GM12878 (cell line): ENCODE results near the gene SYK. TPM values are rescaled to one million over a fixed set of nuclear protein-coding genes. Genes with fewer than 3 reads are reported as not detected.

Experiments
- ATAC-seq: fragments of 200-7000 bp; cut with Tn5 transposase; 3 replicates; pipeline ENCODE4 v1.9.1; 2020; ENCODE audit warnings: mild to moderate bottlenecking, moderate library complexity
- BruUV-seq: library from RNA; stranded (reverse); fragments of 400-500 nt; replicated peaks from 2 replicates; lab custom pipeline; 2021; lab: Mats Ljungman, UMichigan
- CTCF ChIA-PET: fragments of 300-600 bp; sonication (Branson Sonifier 250); formaldehyde crosslinking; extraction: SDS; loops from one replicate; lab custom pipeline; 2021; ENCODE audit warnings: inconsistent platforms; lab: Yijun Ruan, JAX
- POLR2A ChIA-PET: fragments of 350-600 bp; formaldehyde crosslinking; extraction: SDS; loops from one replicate; lab custom pipeline; 2021; ENCODE audit warnings: inconsistent platforms; lab: Charles Lee
- RAD21 ChIA-PET: fragments of 300-600 bp; sonication (Branson Sonifier 250); formaldehyde crosslinking; loops from one replicate; lab custom pipeline; 2023; ENCODE audit warnings: antibody characterized with exemption; ENCODE audit not compliant: unreplicated experiment; lab: Charles Lee
- SMC1A ChIA-PET: fragments of 300-600 bp; sonication (Branson Sonifier 250); formaldehyde crosslinking; loops from one replicate; lab custom pipeline; 2023; ENCODE audit not compliant: unreplicated experiment, uncharacterized antibody; lab: Charles Lee
- DNase-seq: peaks from one replicate; pipeline ENCODE4 v3.0.0-alpha.2; 2011; ENCODE audit warnings: low read depth, low spot score
- FAIRE-seq: peaks from 3 replicates; lab custom pipeline; 2011; peaks lifted over from hg19 to GRCh38; lab: Jason Lieb, UNC
- H2AFZ ChIP-seq: 2 replicates; pipeline ENCODE4 v1.6.0; 2011; ENCODE audit warnings: low read depth, low read length, control low read depth; ENCODE audit not compliant: control insufficient read depth
- H3K27ac ChIP-seq: 2 replicates; pipeline ENCODE4 v1.5.1; 2011; ENCODE audit warnings: control low read depth; ENCODE audit not compliant: control insufficient read depth, insufficient read depth
- H3K27me3 ChIP-seq, 2 experiments: replicated peaks in 1 of 2; 2 replicates each; pipeline versions ENCODE4 v1.6.0 to v1.6.1; 2011; ENCODE audit warnings: low read length in 1 of 2; ENCODE audit not compliant: control insufficient read depth in 2 of 2, insufficient read depth in 2 of 2
- H3K36me3 ChIP-seq, 2 experiments: 2 replicates each; pipeline ENCODE4 v1.5.1; 2011; ENCODE audit warnings: low read length in 1 of 2; ENCODE audit not compliant: control insufficient read depth in 2 of 2, insufficient read depth in 2 of 2
- H3K4me1 ChIP-seq: 2 replicates; pipeline ENCODE4 v1.6.1; 2011; ENCODE audit warnings: mild to moderate bottlenecking, low read length, moderate library complexity, mixed read lengths; ENCODE audit not compliant: control insufficient read depth, insufficient read depth
- H3K4me2 ChIP-seq: 2 replicates; pipeline ENCODE4 v1.6.0; 2011; ENCODE audit warnings: control low read depth; ENCODE audit not compliant: control insufficient read depth, insufficient read depth
- H3K4me3 ChIP-seq: fragments of 200-600 bp; sonication (generic); 2 replicates; pipeline ENCODE4 v1.5.1; 2016
- H3K79me2 ChIP-seq: 2 replicates; pipeline ENCODE4 v1.6.0; 2011; ENCODE audit warnings: low read length; ENCODE audit not compliant: control insufficient read depth, insufficient read depth
- H3K9ac ChIP-seq: 2 replicates; pipeline ENCODE4 v1.8.0; 2011; ENCODE audit warnings: low read length, control low read depth, mixed read lengths; ENCODE audit not compliant: control insufficient read depth, insufficient read depth
- H3K9me3 ChIP-seq: replicated peaks from 3 replicates; pipeline ENCODE4 v1.5.1; 2011; ENCODE audit warnings: mild to moderate bottlenecking, low read length; ENCODE audit not compliant: control insufficient read depth, insufficient read depth
- H4K20me1 ChIP-seq: 2 replicates; pipeline ENCODE4 v1.6.0; 2011; ENCODE audit not compliant: control insufficient read depth, insufficient read depth
- BCL11A ChIP-seq: IDR thresholded peaks from 2 replicates; pipeline ENCODE4 v1.6.1; 2011; ENCODE audit warnings: low read depth, low read length
- CBX5 ChIP-seq: sonication (generic); IDR thresholded peaks from 2 replicates; pipeline ENCODE4 v1.6.1; 2016; ENCODE audit warnings: low read depth, moderate library complexity, mild to moderate bottlenecking, inconsistent platforms
- CHD2 ChIP-seq: IDR thresholded peaks from 2 replicates; pipeline ENCODE4 v1.6.1; 2011; ENCODE audit warnings: low read depth, low read length, improper control_type of control experiment, borderline replicate concordance
- EGR1 ChIP-seq, 2 experiments: IDR thresholded peaks; 1 replicate in 1 of 2; 2 replicates in 1 of 2; pipeline ENCODE4 v1.6.1; 2011 to 2012; ENCODE audit warnings: low read depth in 2 of 2, low read length in 2 of 2, borderline replicate concordance in 1 of 2, mild to moderate bottlenecking in 1 of 2, moderate library complexity in 1 of 2
- ETV6 ChIP-seq, 2 experiments: fragments of 450-650 bp in 1 of 2; IDR thresholded peaks in 1 of 2; conservative IDR thresholded peaks in 1 of 2; 2 replicates each; pipeline ENCODE4 v1.6.1; 2014; ENCODE audit warnings: antibody characterized with exemption in 1 of 2, borderline replicate concordance in 1 of 2, low read depth in 1 of 2, mild to moderate bottlenecking in 1 of 2, moderate library complexity in 1 of 2
- HDAC2 ChIP-seq: fragments of 200-600 bp; sonication (generic); IDR thresholded peaks from 2 replicates; pipeline ENCODE4 v1.6.1; 2017
- NFYB ChIP-seq: IDR thresholded peaks from 2 replicates; pipeline ENCODE4 v1.6.1; 2011; ENCODE audit warnings: low read depth, mild to moderate bottlenecking, low read length, improper control_type of control experiment, moderate library complexity; ENCODE audit not compliant: insufficient read depth
- TBL1XR1 ChIP-seq: IDR thresholded peaks from 2 replicates; pipeline ENCODE4 v1.6.1; 2012; ENCODE audit warnings: low read depth, low read length, improper control_type of control experiment
- ZNF384 ChIP-seq: IDR thresholded peaks from 2 replicates; pipeline ENCODE4 v1.6.1; 2012; ENCODE audit warnings: low read depth, mild to moderate bottlenecking, low read length, improper control_type of control experiment, borderline replicate concordance
- ZZZ3 ChIP-seq: IDR thresholded peaks from 2 replicates; pipeline ENCODE4 v1.6.1; 2011; ENCODE audit warnings: low read depth; ENCODE audit not compliant: control insufficient read depth, insufficient read length
- WGBS: methylation state at CpG from one replicate; pipeline ENCODE4 v1.1.6; 2016; ENCODE audit warnings: low lambda C conversion rate; ENCODE audit not compliant: insufficient replicate concordance, insufficient coverage; ENCODE audit errors: missing lambda C conversion rate; 5-methylcytosine and 5-hydroxymethylcytosine counted together
- in situ Hi-C: fragments of 300-500 bp; cut with MboI; formaldehyde crosslinking; loops from 9 replicates; pipeline ENCODE4 v1.14.3; 2018; ENCODE audit warnings: mixed read lengths
- intact Hi-C: fragments of 100-400 bp; cut with micrococcal nuclease; formaldehyde crosslinking; loops from one replicate; pipeline ENCODE4 v1.14.2; 2022; ENCODE audit not compliant: unreplicated experiment
- polyA plus RNA-seq, 11 experiments: library from polyadenylated mRNA; depleted of rRNA in 4 of 11; unstranded in 6 of 11; stranded (reverse) in 5 of 11; fragments of >200 nt; fragmentation: Nextera tagmentation in 4 of 11; fragmentation: Illumina TruSeq in 1 of 11; extraction: Ambion mirVana in 4 of 11; extraction: Trizol in 1 of 11; gene quantifications; 1 replicate in 1 of 11; 2 replicates in 10 of 11; pipeline versions ENCODE4 v1.2.1 to v1.2.3, GENCODE V29; 2011 to 2016; ENCODE audit warnings: inconsistent platforms in 2 of 11, missing spikeins in 2 of 11, low read depth in 1 of 11
- total RNA-seq, 4 experiments: library from RNA; depleted of rRNA in 3 of 4; stranded (reverse); fragments of >200 nt in 3 of 4; fragmentation: Illumina TruSeq in 1 of 4; extraction: Trizol in 1 of 4; gene quantifications; 2 replicates each; pipeline versions ENCODE4 v1.2.1 to v1.2.3, GENCODE V29; 2013 to 2021

Gene SYK
- total and polyA plus RNA-seq, 10 of the 15 experiments (the other 5 are each of a cell fraction or from before 2014, with no cell fraction given): 6.5 to 135 (median 68.8) TPM

DNA sequence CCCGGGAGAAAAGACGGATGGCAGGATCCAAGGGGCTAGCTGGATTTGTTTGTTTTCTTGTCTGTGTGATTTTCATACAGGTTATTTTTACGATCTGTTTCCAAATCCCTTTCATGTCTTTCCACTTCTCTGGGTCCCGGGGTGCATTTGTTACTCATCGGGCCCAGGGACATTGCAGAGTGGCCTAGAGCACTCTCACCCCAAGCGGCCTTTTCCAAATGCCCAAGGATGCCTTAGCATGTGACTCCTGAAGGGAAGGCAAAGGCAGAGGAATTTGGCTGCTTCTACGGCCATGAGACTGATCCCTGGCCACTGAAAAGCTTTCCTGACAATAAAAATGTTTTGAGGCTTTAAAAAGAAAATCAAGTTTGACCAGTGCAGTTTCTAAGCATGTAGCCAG lies 94.2 kb downstream of the SYK start:
- Histone ChIP-seq H3K9me3 (no peaks in the 10 kb centered on the region), H3K9ac (no peak overlapping the region), H3K79me2 (no peaks in the 10 kb centered on the region), H3K36me3 (peaks cover 4 to 6% of the 10 kb centered on the region in 2 experiments; a peak in 2 of 4 replicates), H3K27me3 (no peaks in the 10 kb centered on the region), H3K4me2 (no peak overlapping the region), H2AFZ (no peak overlapping the region), H4K20me1 (no peaks in the 10 kb centered on the region), H3K27ac (no peak overlapping the region), H3K4me3 (no peak overlapping the region), H3K4me1 (no peaks in the 10 kb centered on the region)
- intact Hi-C loops (no loop called here), in situ Hi-C loops (no loop called here)
- WGBS: 54% methylated on average over 7 of the region's 7 CpGs
- DNase-seq: no peak
- no peak for ATAC-seq
- CTCF ChIA-PET: interaction anchor here (1.0 to 1.1 kb wide), 2 partner anchors 66 to 71 kb away, joined by 4 to 5 read pairs; no protein-coding TSS in a partner anchor
- POLR2A ChIA-PET: interaction anchor here (0.7 kb wide), 1 partner anchor 130 kb away, joined by 3 read pairs; no protein-coding TSS in a partner anchor
- FAIRE-seq: no peak
- SMC1A ChIA-PET: no interaction called here
- BruUV-seq: no TSS peak
- RAD21 ChIA-PET: no interaction called here
- no peak for TF ChIP-seq CHD2

DNA sequence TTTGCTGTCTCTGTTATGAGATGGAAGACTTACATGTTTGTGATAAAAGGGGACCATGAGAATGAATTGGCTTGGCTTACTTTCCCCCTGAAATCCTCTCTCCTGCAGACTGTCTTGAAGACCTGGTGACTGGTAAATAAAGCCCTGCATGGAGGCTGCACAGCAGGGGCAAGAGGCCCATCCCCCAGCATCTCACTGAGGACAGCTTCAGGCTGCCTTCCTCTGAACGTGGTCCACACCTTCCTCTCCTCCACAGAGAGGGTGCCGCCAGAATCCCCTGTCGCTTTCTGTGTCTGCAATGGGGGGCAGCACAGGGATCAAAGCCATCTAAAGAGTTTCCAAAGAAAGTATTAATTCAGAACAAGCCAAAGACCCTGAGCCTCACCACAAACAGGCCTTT lies 94.6 kb downstream of the SYK start:
- ChIA-PET RAD21 (no interaction called here), CTCF (interaction anchor here (1.1 kb wide), 1 partner anchor 66 kb away, joined by 5 read pairs; no protein-coding TSS in a partner anchor), POLR2A (interaction anchor here (0.7 kb wide), 1 partner anchor 130 kb away, joined by 3 read pairs; no protein-coding TSS in a partner anchor), SMC1A (no interaction called here)
- H3K9ac ChIP-seq: no peak overlapping the region
- no peak overlapping the region for H2AFZ ChIP-seq
- no peaks in the 10 kb centered on the region for H4K20me1 ChIP-seq
- WGBS: 81% methylated on average over 3 of the region's 3 CpGs
- H3K36me3 ChIP-seq: peaks cover 4 to 6% of the 10 kb centered on the region in 2 experiments; a peak in 2 of 4 replicates
- BruUV-seq: no TSS peak
- H3K9me3 ChIP-seq: no peaks in the 10 kb centered on the region
- ATAC-seq (no peak), DNase-seq (no peak), FAIRE-seq (no peak)
- no peak overlapping the region for H3K27ac ChIP-seq
- H3K4me1 ChIP-seq: no peaks in the 10 kb centered on the region
- no peak overlapping the region for H3K4me3 ChIP-seq
- intact Hi-C loops (no loop called here), in situ Hi-C loops (no loop called here)
- H3K27me3 ChIP-seq: no peaks in the 10 kb centered on the region
- H3K79me2 ChIP-seq: no peaks in the 10 kb centered on the region
- H3K4me2 ChIP-seq: no peak overlapping the region
- TF ChIP-seq BCL11A (no peak), TBL1XR1 (no peak), ZNF384 (no peak), CBX5 (no peak), ETV6 (conservative IDR thresholded peaks at IDR 0.05 in 1 of 2, IDR thresholded peaks at IDR 0.05 in 1 of 2; ENCODE audit: borderline replicate concordance in 1 of 2, low read depth in 1 of 2) (no peak), EGR1 (IDR thresholded peaks at IDR 0.05; ENCODE audit: borderline replicate concordance in 1 of 2, low read depth in 2 of 2, low read length in 2 of 2) (no peak), HDAC2 (no peak), ZZZ3 (no peak), NFYB (no peak)
